Right lobe of liver (tissue), 4 donors: Measurements from ENCODE around the gene CFAP157.

Experiments used
- CTCF ChIP-seq, 4 donors: fragments of 200-600 bp in 3 of 4; fragments of 450-650 bp in 1 of 4; IDR thresholded peaks; one replicate each; pipeline versions ENCODE4 v1.5.1 to v1.8.0; 2016 to 2022; ENCODE audit warnings: antibody characterized with exemption in 4 of 4, mild to moderate bottlenecking in 2 of 4
- POLR2A ChIP-seq: fragments of 450-650 bp; IDR thresholded peaks from one replicate; pipeline ENCODE4 v1.6.1; 2017; ENCODE audit warnings: antibody characterized with exemption, mild to moderate bottlenecking
- donor health status: DM: no; HTN: no; CAD: no.
- donor health status: DM: no; HTN: no; CAD: no.
- donor health status: DM: no; HTN: yes; CAD: no.

GRCh38 chr9:127706836-127707241 is at the start of gene CFAP157:
- no peak for TF ChIP-seq CTCF (IDR thresholded peaks at IDR 0.05)
- no peak for TF ChIP-seq POLR2A
